H9 (cell line): ENCODE measurements around the gene ALOX5AP. TPM values are rescaled to one million over a fixed set of nuclear protein-coding genes. Genes with fewer than 3 reads are reported as not detected.
A peak's percentile ranks its signal among the peaks of the same experiment; 100 is the strongest.

Experiments
- DNase-seq: peaks from one replicate; pipeline ENCODE4 v3.0.0-alpha.2; 2017
- H2AFZ ChIP-seq: one replicate; pipeline ENCODE4 v1.6.1; 2013; ENCODE audit warnings: mild to moderate bottlenecking, low read length, control low read depth, moderate library complexity
- H2AK5ac ChIP-seq: 2 replicates; pipeline ENCODE4 v1.6.1; 2013; ENCODE audit warnings: low read length, control low read depth, mixed read lengths; ENCODE audit not compliant: insufficient read length
- H2BK120ac ChIP-seq: one replicate; pipeline ENCODE4 v1.6.1; 2013; ENCODE audit warnings: low read depth, mild to moderate bottlenecking, low read length, control low read depth, inconsistent platforms; ENCODE audit not compliant: poor library complexity, severe bottlenecking
- H2BK12ac ChIP-seq: 2 replicates; pipeline ENCODE4 v1.6.1; 2013; ENCODE audit warnings: low read length, control low read depth, mixed read lengths, low read depth; ENCODE audit not compliant: insufficient read length
- H2BK15ac ChIP-seq: 2 replicates; pipeline ENCODE4 v1.6.1; 2013; ENCODE audit warnings: low read depth, low read length, control low read depth
- H2BK20ac ChIP-seq: one replicate; pipeline ENCODE4 v1.6.1; 2013; ENCODE audit warnings: low read depth, mild to moderate bottlenecking, low read length, control low read depth, inconsistent platforms; ENCODE audit not compliant: poor library complexity, severe bottlenecking
- H2BK5ac ChIP-seq: 2 replicates; pipeline ENCODE4 v1.6.1; 2013; ENCODE audit warnings: low read length, control low read depth, mixed read lengths; ENCODE audit not compliant: insufficient read length
- H3K14ac ChIP-seq: 2 replicates; pipeline ENCODE4 v1.6.1; 2013; ENCODE audit warnings: low read length, control low read depth; ENCODE audit not compliant: insufficient read depth
- H3K18ac ChIP-seq: 2 replicates; pipeline ENCODE4 v1.6.1; 2013; ENCODE audit warnings: low read depth, mild to moderate bottlenecking, mixed read lengths, low read length, control low read depth; ENCODE audit not compliant: insufficient read length
- H3K23ac ChIP-seq: 2 replicates; pipeline ENCODE4 v1.6.1; 2013; ENCODE audit warnings: low read length, control low read depth, mixed read lengths, low read depth; ENCODE audit not compliant: insufficient read length
- H3K23me2 ChIP-seq: 2 replicates; pipeline ENCODE4 v1.6.1; 2013; ENCODE audit warnings: low read depth, mild to moderate bottlenecking, mixed read lengths, low read length, control low read depth; ENCODE audit not compliant: insufficient read length, poor library complexity, severe bottlenecking
- H3K27ac ChIP-seq: 2 replicates; pipeline ENCODE4 v1.5.1; 2013; ENCODE audit warnings: low read length, control low read depth, mixed read lengths, low read depth; ENCODE audit not compliant: insufficient read length
- H3K27me3 ChIP-seq: 2 replicates; pipeline ENCODE4 v1.6.1; 2013; ENCODE audit warnings: low read length, control low read depth, inconsistent platforms; ENCODE audit not compliant: insufficient read depth
- H3K4ac ChIP-seq: 2 replicates; pipeline ENCODE4 v1.6.1; 2013; ENCODE audit warnings: low read depth, mild to moderate bottlenecking, control low read depth, inconsistent platforms, low read length, moderate library complexity
- H3K4me1 ChIP-seq: 2 replicates; pipeline ENCODE4 v1.6.1; 2013; ENCODE audit warnings: low read length, control low read depth, inconsistent platforms; ENCODE audit not compliant: insufficient read depth
- H3K4me2 ChIP-seq: 2 replicates; pipeline ENCODE4 v1.6.1; 2013; ENCODE audit warnings: low read length, control low read depth, mixed read lengths; ENCODE audit not compliant: insufficient read length, insufficient read depth
- H3K56ac ChIP-seq: 2 replicates; pipeline ENCODE4 v1.6.1; 2013; ENCODE audit warnings: low read depth, mild to moderate bottlenecking, mixed read lengths, low read length, control low read depth; ENCODE audit not compliant: insufficient read length
- H3K79me1 ChIP-seq: 2 replicates; pipeline ENCODE4 v1.6.1; 2013; ENCODE audit warnings: low read depth, mild to moderate bottlenecking, moderate library complexity, low read length, control low read depth, inconsistent platforms; ENCODE audit not compliant: insufficient read depth, poor library complexity, severe bottlenecking
- H3K79me2 ChIP-seq: 2 replicates; pipeline ENCODE4 v1.6.1; 2013; ENCODE audit warnings: low read length, control low read depth, inconsistent platforms; ENCODE audit not compliant: insufficient read depth
- H3K9ac ChIP-seq: 2 replicates; pipeline ENCODE4 v1.6.1; 2013; ENCODE audit warnings: low read length, control low read depth, mixed read lengths; ENCODE audit not compliant: insufficient read length; ENCODE audit errors: extremely low read depth
- H3K9me3 ChIP-seq: one replicate; pipeline ENCODE4 v1.6.1; 2013; ENCODE audit warnings: low read depth, low read length, inconsistent platforms; ENCODE audit not compliant: control insufficient read depth
- H3T11ph ChIP-seq: one replicate; pipeline ENCODE4 v1.6.1; 2013; ENCODE audit warnings: mild to moderate bottlenecking, low read length, control low read depth, inconsistent platforms
- H4K20me1 ChIP-seq: one replicate; pipeline ENCODE4 v1.6.1; 2013; ENCODE audit not compliant: control insufficient read depth, insufficient read length, insufficient read depth
- H4K5ac ChIP-seq: 2 replicates; pipeline ENCODE4 v1.6.1; 2013; ENCODE audit warnings: low read depth, mild to moderate bottlenecking, mixed read lengths, low read length, control low read depth; ENCODE audit not compliant: insufficient read length
- H4K8ac ChIP-seq: replicated peaks from 2 replicates; pipeline ENCODE4 v1.6.1; 2013; ENCODE audit warnings: low read length, control low read depth, mixed read lengths, low read depth; ENCODE audit not compliant: insufficient read length
- H4K91ac ChIP-seq: 2 replicates; pipeline ENCODE4 v1.6.1; 2013; ENCODE audit warnings: low read depth, mild to moderate bottlenecking, moderate library complexity, mixed read lengths, low read length, control low read depth; ENCODE audit not compliant: insufficient read length
- H3K27ac Mint-ChIP-seq, 3 experiments: 2 replicates in 2 of 3; 3 replicates in 1 of 3; pipeline ENCODE4 v1.8.0; 2020 to 2021; ENCODE audit warnings: mixed read lengths in 3 of 3, mild to moderate bottlenecking in 1 of 3, moderate library complexity in 1 of 3
- H3K27me3 Mint-ChIP-seq: 2 replicates; pipeline ENCODE4 v1.8.0; 2021; ENCODE audit warnings: low read depth, mild to moderate bottlenecking, moderate library complexity, mixed read lengths
- H3K36me3 Mint-ChIP-seq, 3 experiments: 2 replicates in 2 of 3; 3 replicates in 1 of 3; pipeline ENCODE4 v1.8.0; 2020 to 2021; ENCODE audit warnings: low read depth in 3 of 3, mixed read lengths in 3 of 3; ENCODE audit not compliant: insufficient read depth in 1 of 3
- H3K4me1 Mint-ChIP-seq, 2 experiments: 2 replicates each; pipeline ENCODE4 v1.8.0; 2020; ENCODE audit warnings: mixed read lengths in 2 of 2
- H3K4me3 Mint-ChIP-seq, 2 experiments: 2 replicates in 1 of 2; 3 replicates in 1 of 2; pipeline ENCODE4 v1.8.0; 2020 to 2021; ENCODE audit warnings: mild to moderate bottlenecking in 2 of 2, mixed read lengths in 2 of 2, moderate library complexity in 1 of 2
- H3K9me3 Mint-ChIP-seq, 2 experiments: 2 replicates in 1 of 2; 3 replicates in 1 of 2; pipeline ENCODE4 v1.8.0; 2020; ENCODE audit warnings: mild to moderate bottlenecking in 2 of 2, mixed read lengths in 2 of 2, moderate library complexity in 1 of 2
- WGBS: extraction: QIAGEN DNeasy Blood & Tissue Kit; methylation state at CpG from one replicate; pipeline ENCODE4 v1.1.7; 2013; ENCODE audit warnings: missing lambda C conversion rate, low lambda C conversion rate, mixed read lengths; ENCODE audit not compliant: insufficient read length; ENCODE audit errors: extremely low coverage; 5-methylcytosine and 5-hydroxymethylcytosine counted together
- total RNA-seq: library from RNA; stranded (reverse); gene quantifications from 2 replicates; pipeline ENCODE4 v1.2.1, GENCODE V29; 2021
- TF ChIP-seq, protein P1 (sequence below): fragments of 200-600 bp; sonication (generic); conservative IDR thresholded peaks from 3 replicates; pipeline ENCODE4 v1.8.0; 2021; ENCODE audit warnings: antibody characterized with exemption, mild to moderate bottlenecking

Gene ALOX5AP
- total RNA-seq, 1 experiment from 2014 or later: not detected

GRCh38 chr13:30731361-30732045, 3.8 kb upstream of the ALOX5AP start:
- H4K5ac ChIP-seq: no peak overlapping the region
- no peak overlapping the region for H2BK15ac ChIP-seq
- H3K79me2 ChIP-seq: no peaks in the 10 kb centered on the region
- H3K23me2 ChIP-seq: no peaks in the 10 kb centered on the region
- H3K14ac ChIP-seq: peak overlapping the region; percentile 54; the same call in 1 of the 2 replicates
- DNase-seq: no peak
- no peak overlapping the region for H3K23ac ChIP-seq
- H3K4me2 ChIP-seq: no peak overlapping the region
- no peak overlapping the region for H4K91ac ChIP-seq
- H2AK5ac ChIP-seq: no peak overlapping the region
- no peak overlapping the region for H3T11ph ChIP-seq
- no peak overlapping the region for H2BK120ac ChIP-seq
- no peak overlapping the region for H3K18ac ChIP-seq
- H3K79me1 ChIP-seq: no peaks in the 10 kb centered on the region
- H2BK12ac ChIP-seq: no peak overlapping the region
- no peak overlapping the region for H3K4me3 Mint-ChIP-seq
- no peaks in the 10 kb centered on the region for H3K36me3 Mint-ChIP-seq
- H3K9me3 Mint-ChIP-seq: no peaks in the 10 kb centered on the region
- H2AFZ ChIP-seq: no peak overlapping the region
- H3K4me1 Mint-ChIP-seq: peaks cover 0 to 2% of the 10 kb centered on the region in 2 experiments; a peak in 1 of 4 replicates
- WGBS: no CpG with 5 or more reads among the region's 21 CpGs
- no peaks in the 10 kb centered on the region for H3K27me3 ChIP-seq
- no peaks in the 10 kb centered on the region for H3K9me3 ChIP-seq
- no peaks in the 10 kb centered on the region for H4K20me1 ChIP-seq
- no peak overlapping the region for H3K27ac ChIP-seq
- H3K27ac Mint-ChIP-seq: no peak overlapping the region
- no peak overlapping the region for H2BK20ac ChIP-seq
- H2BK5ac ChIP-seq: no peak overlapping the region
- no peak overlapping the region for H4K8ac ChIP-seq
- 0 out of 2 replicates have a peak, but pooled peaks cover 1% of the 10 kb centered on the region for H3K27me3 Mint-ChIP-seq
- H3K4me1 ChIP-seq: no peaks in the 10 kb centered on the region
- no peak overlapping the region for H3K4ac ChIP-seq
- H3K9ac ChIP-seq: no peak overlapping the region
- H3K56ac ChIP-seq: no peak overlapping the region
- TF ChIP-seq, protein P1, sequence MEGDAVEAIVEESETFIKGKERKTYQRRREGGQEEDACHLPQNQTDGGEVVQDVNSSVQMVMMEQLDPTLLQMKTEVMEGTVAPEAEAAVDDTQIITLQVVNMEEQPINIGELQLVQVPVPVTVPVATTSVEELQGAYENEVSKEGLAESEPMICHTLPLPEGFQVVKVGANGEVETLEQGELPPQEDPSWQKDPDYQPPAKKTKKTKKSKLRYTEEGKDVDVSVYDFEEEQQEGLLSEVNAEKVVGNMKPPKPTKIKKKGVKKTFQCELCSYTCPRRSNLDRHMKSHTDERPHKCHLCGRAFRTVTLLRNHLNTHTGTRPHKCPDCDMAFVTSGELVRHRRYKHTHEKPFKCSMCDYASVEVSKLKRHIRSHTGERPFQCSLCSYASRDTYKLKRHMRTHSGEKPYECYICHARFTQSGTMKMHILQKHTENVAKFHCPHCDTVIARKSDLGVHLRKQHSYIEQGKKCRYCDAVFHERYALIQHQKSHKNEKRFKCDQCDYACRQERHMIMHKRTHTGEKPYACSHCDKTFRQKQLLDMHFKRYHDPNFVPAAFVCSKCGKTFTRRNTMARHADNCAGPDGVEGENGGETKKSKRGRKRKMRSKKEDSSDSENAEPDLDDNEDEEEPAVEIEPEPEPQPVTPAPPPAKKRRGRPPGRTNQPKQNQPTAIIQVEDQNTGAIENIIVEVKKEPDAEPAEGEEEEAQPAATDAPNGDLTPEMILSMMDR: no peak
